H1 (cell line): Measurements from ENCODE around the gene CANT1. TPM values are rescaled to one million over a fixed set of nuclear protein-coding genes. Genes with fewer than 3 reads are reported as not detected.

Experiments used
- CREB1 ChIP-seq: IDR thresholded peaks from 2 replicates; pipeline ENCODE4 v1.6.1; 2012; ENCODE audit warnings: inconsistent platforms
- KDM1A ChIP-seq: fragments of 200-600, 300-600 bp; sonication (generic); IDR thresholded peaks from 2 replicates; pipeline ENCODE4 v1.7.1; 2016; ENCODE audit warnings: mild to moderate bottlenecking, low read length, borderline replicate concordance
- PHF8 ChIP-seq: fragments of 200-600 bp; sonication (generic); conservative IDR thresholded peaks from 2 replicates; pipeline ENCODE4 v1.7.1; 2012; ENCODE audit warnings: low read depth, mild to moderate bottlenecking, inconsistent platforms, low read length, moderate library complexity
- SP4 ChIP-seq: IDR thresholded peaks from 2 replicates; pipeline ENCODE4 v1.6.1; 2012; ENCODE audit warnings: low read length, inconsistent platforms
- SRF ChIP-seq: IDR thresholded peaks from 2 replicates; pipeline ENCODE4 v1.6.1; 2011; ENCODE audit warnings: mild to moderate bottlenecking, low read depth, low read length, moderate library complexity
- TBP ChIP-seq: IDR thresholded peaks from 2 replicates; pipeline ENCODE4 v1.6.1; 2011; ENCODE audit warnings: low read depth, low read length, improper control_type of control experiment
- YY1 ChIP-seq: IDR thresholded peaks from 2 replicates; pipeline ENCODE4 v1.6.1; 2011; ENCODE audit warnings: low read depth, mild to moderate bottlenecking, low read length
- polyA plus RNA-seq, 7 experiments: library from polyadenylated mRNA; depleted of rRNA in 3 of 7; stranded (reverse) in 5 of 7; unstranded in 2 of 7; fragments of >200 nt in 5 of 7; fragments of 200-250 nt in 2 of 7; gene quantifications; 1 replicate in 5 of 7; 2 replicates in 1 of 7; 4 replicates in 1 of 7; pipeline versions ENCODE4 v1.2.1 to v1.2.3, GENCODE V29; 2011 to 2013; ENCODE audit warnings: missing spikeins in 2 of 7, mixed read lengths in 2 of 7
- total RNA-seq: library from RNA; stranded (reverse); fragmentation: NEBNext Ultra II Directional; extraction: Animal tissue kit (Norgen Biotek cat#: 25700); gene quantifications from 2 replicates; pipeline ENCODE4 v1.2.1, GENCODE V29; 2021

Gene CANT1
- total and polyA plus RNA-seq, 2 of the 8 experiments (the other 6 are each of a cell fraction or from before 2014, with no cell fraction given): 23.0 to 32.6 TPM

DNA sequence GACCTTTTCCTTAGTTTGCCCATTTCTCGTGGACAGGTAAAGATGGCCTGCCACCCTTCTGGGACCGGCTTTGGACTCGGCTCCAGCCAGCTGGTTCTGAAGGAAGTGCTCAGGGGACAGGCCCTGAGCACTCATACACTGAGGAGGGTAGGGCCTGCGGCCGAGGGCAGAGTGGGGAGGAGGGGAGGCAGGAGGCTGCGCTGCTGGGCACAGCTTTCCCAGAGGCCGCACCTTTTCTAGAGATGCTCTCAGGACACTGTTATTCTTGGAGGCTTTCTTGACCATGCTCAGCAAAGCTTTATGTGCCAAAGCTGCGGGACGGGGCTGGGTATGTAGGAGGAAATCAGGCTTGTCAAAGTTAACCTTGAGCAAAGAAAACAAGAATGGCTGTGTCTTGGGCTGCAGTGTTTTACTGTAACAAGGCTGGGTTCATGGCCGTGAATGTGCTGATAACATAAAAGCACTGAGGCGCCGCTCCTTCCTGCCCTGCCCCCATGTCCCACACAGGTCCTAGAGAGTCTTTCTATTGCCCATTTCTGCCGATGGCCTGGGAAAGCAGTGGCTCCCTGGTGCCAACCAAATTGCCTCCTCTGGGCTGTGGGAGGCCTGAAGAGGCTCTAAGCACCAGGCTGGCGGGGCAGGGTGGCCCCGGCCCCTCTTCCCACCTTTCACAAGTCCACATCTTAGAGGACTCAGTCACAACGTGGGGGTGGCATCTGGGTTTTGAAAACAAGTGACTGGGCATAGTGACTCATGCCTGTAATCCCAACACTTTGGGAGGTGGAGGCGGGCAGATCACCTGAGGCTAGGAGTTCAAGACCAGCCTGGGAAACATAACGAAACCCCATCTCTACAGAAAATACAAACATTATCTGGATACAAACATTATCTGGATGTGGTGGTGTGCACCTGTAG is 62.1 kb downstream of the CANT1 start (continued):
- no peak for TF ChIP-seq KDM1A
- TF ChIP-seq PHF8: no peak
- no peak for TF ChIP-seq CREB1
- no peak for TF ChIP-seq YY1
- no peak for TF ChIP-seq SRF
- TF ChIP-seq TBP: no peak
- TF ChIP-seq SP4: no peak
